GM13976 (cell line): ENCODE data around the gene MRPL28.
"Not testable (repeated sequence)": the region's sequence is repeated elsewhere in the genome, so short reads cannot be mapped to it uniquely, and the experiment has no call there.

Experiments
- DNase-seq: peaks from one replicate; pipeline ENCODE4 v3.0.0; 2012; ENCODE audit warnings: low spot score
- in situ Hi-C: fragments of 300-500 bp; cut with MboI; formaldehyde crosslinking; loops from one replicate; pipeline ENCODE4 v1.12.0; 2022; ENCODE audit warnings: low sequenced_read_pairs, mixed read lengths, inconsistent platforms; ENCODE audit not compliant: unreplicated experiment
- TF ChIP-seq, protein P1 (sequence below): IDR thresholded peaks from 2 replicates; pipeline ENCODE4 v1.5.1; 2012; ENCODE audit warnings: borderline replicate concordance, mild to moderate bottlenecking; ENCODE audit not compliant: insufficient read depth; ENCODE audit errors: extremely low read depth, missing control alignments, control extremely low read depth

MRPL28 gene

DNA sequence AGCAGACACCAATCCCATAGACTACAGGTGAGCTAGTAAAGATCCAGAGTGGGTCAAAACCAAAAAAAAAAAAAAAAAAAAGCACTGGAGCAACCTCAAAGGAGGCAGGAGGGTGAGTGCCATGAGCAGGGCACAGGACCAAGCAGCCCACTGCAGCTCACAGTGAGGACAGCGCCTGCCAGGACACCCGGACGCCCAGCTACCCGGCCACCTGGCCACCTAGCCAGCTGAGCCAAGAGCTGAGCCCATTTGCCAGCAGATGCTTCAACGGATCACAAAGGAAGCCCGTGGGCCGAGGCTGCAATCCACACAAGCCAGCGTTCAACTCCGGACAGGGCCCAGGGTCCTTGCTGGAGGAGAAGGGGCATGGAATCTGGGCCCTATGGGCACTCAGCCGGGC lies 32.9 kb downstream of the MRPL28 start:
- no peak for DNase-seq
- in situ Hi-C loops, result no loop called here
- TF ChIP-seq, protein P1, sequence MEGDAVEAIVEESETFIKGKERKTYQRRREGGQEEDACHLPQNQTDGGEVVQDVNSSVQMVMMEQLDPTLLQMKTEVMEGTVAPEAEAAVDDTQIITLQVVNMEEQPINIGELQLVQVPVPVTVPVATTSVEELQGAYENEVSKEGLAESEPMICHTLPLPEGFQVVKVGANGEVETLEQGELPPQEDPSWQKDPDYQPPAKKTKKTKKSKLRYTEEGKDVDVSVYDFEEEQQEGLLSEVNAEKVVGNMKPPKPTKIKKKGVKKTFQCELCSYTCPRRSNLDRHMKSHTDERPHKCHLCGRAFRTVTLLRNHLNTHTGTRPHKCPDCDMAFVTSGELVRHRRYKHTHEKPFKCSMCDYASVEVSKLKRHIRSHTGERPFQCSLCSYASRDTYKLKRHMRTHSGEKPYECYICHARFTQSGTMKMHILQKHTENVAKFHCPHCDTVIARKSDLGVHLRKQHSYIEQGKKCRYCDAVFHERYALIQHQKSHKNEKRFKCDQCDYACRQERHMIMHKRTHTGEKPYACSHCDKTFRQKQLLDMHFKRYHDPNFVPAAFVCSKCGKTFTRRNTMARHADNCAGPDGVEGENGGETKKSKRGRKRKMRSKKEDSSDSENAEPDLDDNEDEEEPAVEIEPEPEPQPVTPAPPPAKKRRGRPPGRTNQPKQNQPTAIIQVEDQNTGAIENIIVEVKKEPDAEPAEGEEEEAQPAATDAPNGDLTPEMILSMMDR, result no peak

DNA sequence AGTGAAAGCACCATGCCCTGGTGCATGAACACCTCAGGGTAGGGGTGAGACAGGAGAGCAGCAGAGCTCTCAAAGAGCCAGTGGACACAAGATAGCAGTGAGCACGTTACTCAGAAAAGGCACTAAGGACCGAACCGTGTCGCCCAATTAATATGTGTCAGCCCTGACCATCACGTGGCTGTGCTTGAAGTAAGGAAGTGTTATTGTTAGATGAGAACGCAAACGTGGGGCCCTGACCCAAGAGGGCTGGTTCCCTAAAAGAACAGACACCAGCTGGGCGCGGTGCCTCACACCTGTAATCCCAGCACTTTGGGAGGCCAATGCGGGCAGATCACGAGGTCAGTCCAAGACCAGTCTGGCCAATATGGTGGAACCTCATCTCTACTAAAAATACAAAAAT lies 34.1 kb downstream of the MRPL28 start:
- TF ChIP-seq, protein P1, result no peak
- in situ Hi-C loops, result no loop called here
- DNase-seq, result no peak

DNA sequence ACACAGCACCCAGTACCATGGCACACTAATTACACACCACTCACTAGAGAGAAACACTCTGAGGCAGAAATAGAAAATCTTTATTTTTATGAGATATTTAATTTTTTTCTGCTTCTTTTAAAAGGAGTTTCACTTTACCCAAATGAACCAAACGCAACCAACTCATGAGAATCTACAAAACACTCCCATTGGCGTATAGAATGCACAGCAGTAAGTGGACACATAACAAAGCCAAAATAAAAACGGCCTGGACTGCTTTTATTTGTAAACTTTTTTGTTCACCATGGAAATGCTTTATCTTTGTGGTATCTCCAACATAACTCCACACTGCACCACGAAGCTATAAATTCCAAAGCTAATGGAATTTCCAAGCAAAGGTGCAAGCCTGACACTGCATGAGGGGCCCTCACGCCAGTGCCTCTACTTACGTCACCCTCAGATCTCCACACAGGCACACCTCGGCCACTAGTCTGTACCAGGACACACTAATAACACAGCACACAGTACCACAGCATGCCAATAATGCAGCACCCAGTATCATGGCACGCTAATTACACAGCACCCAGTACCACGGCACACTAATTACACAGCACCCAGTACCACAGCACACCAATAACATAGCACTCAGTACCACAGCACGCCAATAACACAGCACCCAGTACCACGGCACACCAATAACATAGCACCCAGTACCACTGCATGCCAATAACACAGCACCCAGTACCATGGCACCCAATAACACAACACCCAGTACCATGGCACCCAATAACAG lies 35.3 kb downstream of the MRPL28 start:
- in situ Hi-C loops, DNase-seq: not testable (repeated sequence)

DNA sequence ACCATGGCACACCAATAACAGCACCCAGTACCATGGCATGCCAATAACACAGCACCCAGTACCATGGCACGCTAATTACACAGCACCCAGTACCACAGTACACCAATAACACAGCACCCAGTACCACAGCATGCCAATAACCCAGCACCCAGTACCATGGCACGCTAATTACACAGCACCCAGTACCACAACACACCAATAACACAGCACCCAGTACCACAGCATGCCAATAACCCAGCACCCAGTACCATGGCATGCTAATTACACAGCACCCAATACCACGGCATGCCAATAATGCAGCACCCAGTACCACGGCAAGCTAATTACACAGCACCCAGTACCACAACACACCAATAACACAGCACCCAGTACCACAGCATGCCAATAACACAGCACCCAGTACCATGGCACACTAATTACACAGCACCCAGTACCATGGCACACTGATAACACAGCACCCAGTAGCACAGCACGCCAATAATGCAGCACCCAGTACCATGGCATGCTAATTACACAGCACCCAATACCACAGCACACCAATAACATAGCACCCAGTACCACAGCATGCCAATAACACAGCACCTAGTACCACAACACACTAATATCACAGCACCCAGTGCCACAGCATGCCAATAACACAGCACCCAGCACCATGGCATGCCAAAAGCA lies 36.0 kb downstream of the MRPL28 start:
- in situ Hi-C loops, DNase-seq: not testable (repeated sequence)

DNA sequence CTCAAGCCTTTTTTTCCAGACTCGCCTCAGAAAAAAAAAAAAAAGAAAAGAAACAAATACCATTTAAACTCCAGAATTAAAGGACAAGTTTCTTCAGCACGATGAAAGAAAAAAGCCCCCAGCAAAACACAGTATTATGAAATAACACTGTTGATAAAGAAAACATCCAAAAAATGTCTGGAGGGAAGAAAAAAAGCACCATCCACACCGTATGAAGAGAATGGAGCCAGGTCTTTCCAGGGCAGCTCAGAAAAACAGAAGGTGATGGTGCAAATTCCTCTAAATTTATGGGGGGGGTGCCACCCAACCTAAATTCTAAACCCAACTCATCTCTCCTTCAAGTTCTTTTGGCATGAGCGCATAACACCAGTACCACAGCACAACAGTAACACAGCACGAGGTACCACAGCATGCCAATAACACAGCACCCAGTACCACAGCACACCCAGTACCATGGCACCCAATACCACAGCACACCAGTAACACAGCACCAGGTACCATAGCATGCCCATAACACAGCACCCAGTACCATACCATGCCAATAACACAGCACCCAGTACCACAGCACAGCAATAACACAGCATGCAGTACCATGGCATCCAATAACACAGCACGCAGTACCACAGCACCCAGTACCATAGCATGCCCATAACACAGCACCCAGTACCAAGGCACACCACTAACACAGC lies 36.8 kb downstream of the MRPL28 start:
- in situ Hi-C loops, result no loop called here
- no peak for DNase-seq
- TF ChIP-seq, protein P1, result no peak

DNA sequence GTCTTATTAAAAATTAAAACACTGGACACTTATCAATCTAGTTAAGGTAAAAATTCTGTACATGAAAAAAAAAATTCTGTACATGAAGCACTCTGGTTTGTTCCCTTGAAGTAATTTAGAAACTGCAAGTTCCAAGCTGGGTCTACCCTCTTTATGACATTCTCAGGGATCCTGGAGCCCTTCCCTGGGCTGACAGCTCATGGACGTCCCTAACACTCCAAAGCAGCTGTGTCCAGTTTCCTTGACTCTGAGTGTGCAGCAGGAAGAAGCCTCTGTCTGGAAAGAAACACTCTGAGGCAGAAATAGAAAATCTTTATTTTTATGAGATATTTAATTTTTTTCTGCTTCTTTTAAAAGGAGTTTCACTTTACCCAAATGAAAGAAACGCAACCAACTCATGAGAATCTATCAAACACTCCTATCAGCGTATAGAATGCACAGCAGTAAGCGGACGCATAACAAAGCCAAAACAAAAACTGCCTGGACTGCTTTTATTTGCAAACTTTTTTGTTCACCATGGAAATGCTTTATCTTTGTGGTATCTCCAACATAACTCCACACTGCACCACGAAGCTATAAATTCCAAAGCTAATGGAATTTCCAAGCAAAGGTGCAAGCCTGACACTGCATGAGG lies 39.0 kb downstream of the MRPL28 start:
- DNase-seq, in situ Hi-C loops: not testable (repeated sequence)

DNA sequence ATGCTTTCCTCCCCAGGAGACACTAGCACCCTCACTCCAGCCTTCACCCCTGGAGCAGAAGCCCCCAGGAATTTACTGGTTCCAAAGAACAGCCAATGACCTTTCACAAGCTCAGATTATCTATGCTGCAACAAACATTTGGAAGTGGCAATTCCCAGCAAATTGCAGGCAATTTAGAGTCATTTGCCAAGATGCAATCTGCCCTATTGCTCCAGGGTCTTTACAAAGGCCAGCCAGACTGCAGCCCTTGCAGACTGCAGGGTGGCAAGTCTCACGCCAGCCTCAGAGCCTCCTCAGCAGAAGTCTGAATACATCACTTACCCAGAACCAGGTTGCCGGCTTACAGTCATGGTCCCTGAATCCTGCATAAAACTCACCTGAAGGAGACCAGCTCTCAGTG lies 39.6 kb downstream of the MRPL28 start:
- in situ Hi-C loops, result no loop called here
- DNase-seq, result no peak
- TF ChIP-seq, protein P1, result no peak

DNA sequence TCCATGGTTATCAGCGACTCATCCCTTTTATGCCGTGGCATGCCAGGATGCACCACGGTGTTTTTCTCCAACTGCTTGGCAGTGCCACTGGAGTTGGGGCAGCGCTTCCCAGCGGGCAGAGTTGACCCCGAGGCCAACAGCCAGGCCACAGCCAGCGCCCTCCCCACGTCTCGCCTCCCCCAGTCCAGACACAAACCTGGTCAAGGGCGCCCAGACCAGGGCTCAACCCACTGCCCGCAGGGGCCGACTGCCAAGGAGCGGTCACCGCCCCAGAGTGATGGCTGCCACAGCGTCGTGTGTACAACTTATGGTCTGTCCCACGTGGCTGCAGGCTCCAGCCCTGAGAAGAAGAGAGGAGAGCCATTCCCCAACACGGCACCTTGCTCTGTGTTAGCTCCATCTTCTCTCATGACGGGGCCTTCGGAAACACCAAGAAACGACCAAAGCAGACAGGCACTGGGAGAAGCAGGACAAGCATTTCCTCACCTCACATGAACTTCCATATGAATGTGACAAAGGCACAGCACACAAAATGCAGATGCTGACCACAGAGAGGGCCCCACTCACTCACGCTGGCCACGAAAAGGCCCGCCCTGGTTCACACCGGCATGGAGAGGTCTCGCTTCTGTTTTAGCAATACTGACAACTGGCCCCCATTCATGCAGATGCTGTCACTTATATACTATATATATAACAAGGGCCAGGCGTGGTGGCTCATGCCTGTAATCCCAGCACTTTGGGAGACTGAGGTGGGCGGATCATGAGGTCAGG lies 44.8 kb downstream of the MRPL28 start:
- in situ Hi-C loops, result no loop called here
- TF ChIP-seq, protein P1, result no peak
- DNase-seq, result peak; percentile 57
